Upper lobe of left lung (tissue), 6 donors: ENCODE data around the gene ERN1. TPM values are rescaled to one million over a fixed set of nuclear protein-coding genes. Genes with fewer than 3 reads are reported as not detected.

Experiments used
- ATAC-seq, 2 donors: fragments of 200-7000 bp; cut with Tn5 transposase; one replicate each; pipeline ENCODE4 v1.9.1; 2022; ENCODE audit warnings: mild to moderate bottlenecking in 2 of 2, moderate library complexity in 2 of 2; ENCODE audit not compliant: low FRiP score in 2 of 2
- DNase-seq, 2 donors: peaks; one replicate each; pipeline ENCODE4 v3.0.0-alpha.2; 2019 to 2020
- H3K27ac ChIP-seq, 4 donors: fragments of 200-600 bp; sonication (generic); one replicate each; pipeline ENCODE4 v1.5.1; 2016 to 2019
- H3K27me3 ChIP-seq, 4 donors: fragments of 200-600 bp; sonication (generic); one replicate each; pipeline ENCODE4 v1.5.1; 2017 to 2019
- H3K36me3 ChIP-seq, 4 donors: fragments of 200-600 bp; sonication (generic); one replicate each; pipeline ENCODE4 v1.5.1; 2016 to 2019
- H3K4me1 ChIP-seq, 4 donors: fragments of 200-600 bp; sonication (generic); one replicate each; pipeline ENCODE4 v1.5.1; 2018 to 2019
- H3K4me3 ChIP-seq, 4 donors: fragments of 200-600 bp; sonication (generic); one replicate each; pipeline ENCODE4 v1.5.1; 2017 to 2019; ENCODE audit warnings: mild to moderate bottlenecking in 2 of 4, moderate library complexity in 1 of 4
- H3K9me3 ChIP-seq, 4 donors: fragments of 200-600 bp; sonication (generic); one replicate each; pipeline ENCODE4 v1.5.1; 2018 to 2019
- EP300 ChIP-seq, 4 donors: sonication (generic); formaldehyde crosslinking; IDR thresholded peaks; one replicate each; pipeline ENCODE4 v1.5.1; 2017; ENCODE audit warnings: antibody characterized with exemption in 4 of 4, control low read depth in 2 of 4
- POLR2A ChIP-seq, 4 donors: fragments of 450-650 bp; IDR thresholded peaks; one replicate each; pipeline ENCODE4 v1.5.1; 2016 to 2017; ENCODE audit warnings: antibody characterized with exemption in 4 of 4, mild to moderate bottlenecking in 2 of 4
- POLR2AphosphoS5 ChIP-seq, 2 donors: sonication (generic); formaldehyde crosslinking; IDR thresholded peaks; one replicate each; pipeline ENCODE4 v1.5.1; 2017; ENCODE audit warnings: antibody characterized with exemption in 2 of 2
- WGBS, 2 donors: methylation state at CpG; one replicate each; pipeline ENCODE4 v1.1.5; 2017 to 2018; 5-methylcytosine and 5-hydroxymethylcytosine counted together
- total RNA-seq, 6 donors: library from RNA; depleted of rRNA in 4 of 6; stranded (reverse); fragments of >200 nt in 4 of 6; gene quantifications; one replicate each; pipeline versions ENCODE4 v1.1.0 to v1.2.1, GENCODE V29; 2016 to 2021
- TF ChIP-seq, protein P1 (sequence below), 6 experiments: fragments of 450-650 bp in 4 of 6; fragments of 200-600 bp in 2 of 6; sonication (generic) in 2 of 6; IDR thresholded peaks; one replicate each; pipeline ENCODE4 v1.5.1; 2016 to 2019; ENCODE audit warnings: antibody characterized with exemption in 6 of 6
- donor health status: DM: no; HTN: no; CAD: no; lungs with moderate emphysema.
- donor health status: DM: no; HTN: yes; CAD: no; lungs with severe emphysema.

ERN1 gene
- total RNA-seq, 6 donors from 2014 or later = 32.8 to 65.0 (median 41.9) TPM

DNA sequence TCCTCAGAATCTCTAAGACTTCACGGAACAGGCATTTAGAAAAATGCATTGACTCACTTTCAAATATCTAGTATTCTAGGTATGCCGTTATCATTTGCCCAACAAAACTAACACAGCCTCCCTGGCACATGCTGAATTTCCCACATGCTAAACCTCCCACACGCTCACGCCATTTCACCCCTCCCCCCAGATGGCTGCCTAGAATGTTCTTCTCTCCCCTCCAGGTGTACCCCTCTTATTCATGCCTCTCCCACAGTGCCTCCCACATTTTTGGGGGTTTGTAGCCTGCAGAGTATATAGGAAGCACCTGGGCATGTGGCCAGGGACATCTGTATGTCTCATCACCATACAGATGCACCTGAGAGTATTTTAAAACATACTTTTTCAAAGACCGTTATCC is 71.3 kb downstream of the ERN1 start:
- 88 to 93% methylated on average over 5 of the region's 5 CpGs for WGBS, 2 donors
- no peak for ATAC-seq
- peaks cover 16 to 85% (median 58%) of the 10 kb centered on the region in 4 donors for H3K36me3 ChIP-seq

DNA sequence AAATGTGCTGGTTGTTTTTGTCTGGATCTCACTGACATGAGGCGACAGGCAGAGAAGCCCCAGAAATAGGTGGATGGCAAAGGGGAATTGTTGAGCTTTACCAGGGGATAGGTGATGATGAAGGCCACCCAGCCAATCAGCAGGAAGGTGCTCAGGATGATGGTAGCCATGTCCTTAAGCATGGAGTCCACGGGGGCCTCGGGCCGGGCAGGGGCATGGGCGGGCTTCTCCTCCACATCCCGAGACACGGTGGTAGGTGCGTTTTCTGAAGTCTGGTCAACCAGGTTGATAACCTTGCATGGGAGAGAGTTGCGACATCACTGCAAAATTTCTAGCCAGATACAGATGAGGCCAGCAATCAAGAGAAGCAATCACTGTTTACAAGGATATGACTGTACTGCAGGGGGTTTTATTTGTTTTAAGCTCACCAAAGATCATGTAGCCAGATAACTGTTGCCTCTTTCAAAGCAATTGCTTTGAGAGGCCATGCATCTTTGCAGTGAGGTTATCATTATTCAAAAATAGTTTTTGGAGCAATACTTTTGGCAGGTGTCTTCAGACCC is 72.2 kb downstream of the ERN1 start:
- no peak overlapping the region for H3K4me3 ChIP-seq
- ATAC-seq (no peak), DNase-seq (peak; percentile 16 to 74)
- H3K9me3 ChIP-seq = no peaks in the 10 kb centered on the region
- 94 to 96% methylated on average over 6 to 9 of the region's 9 CpGs for WGBS, 2 donors
- TF ChIP-seq POLR2AphosphoS5 (IDR thresholded peaks at IDR 0.05) (no peak), POLR2A (IDR thresholded peaks at IDR 0.05) (no peak), EP300 (IDR thresholded peaks at IDR 0.05) (no peak)
- TF ChIP-seq, protein P1, sequence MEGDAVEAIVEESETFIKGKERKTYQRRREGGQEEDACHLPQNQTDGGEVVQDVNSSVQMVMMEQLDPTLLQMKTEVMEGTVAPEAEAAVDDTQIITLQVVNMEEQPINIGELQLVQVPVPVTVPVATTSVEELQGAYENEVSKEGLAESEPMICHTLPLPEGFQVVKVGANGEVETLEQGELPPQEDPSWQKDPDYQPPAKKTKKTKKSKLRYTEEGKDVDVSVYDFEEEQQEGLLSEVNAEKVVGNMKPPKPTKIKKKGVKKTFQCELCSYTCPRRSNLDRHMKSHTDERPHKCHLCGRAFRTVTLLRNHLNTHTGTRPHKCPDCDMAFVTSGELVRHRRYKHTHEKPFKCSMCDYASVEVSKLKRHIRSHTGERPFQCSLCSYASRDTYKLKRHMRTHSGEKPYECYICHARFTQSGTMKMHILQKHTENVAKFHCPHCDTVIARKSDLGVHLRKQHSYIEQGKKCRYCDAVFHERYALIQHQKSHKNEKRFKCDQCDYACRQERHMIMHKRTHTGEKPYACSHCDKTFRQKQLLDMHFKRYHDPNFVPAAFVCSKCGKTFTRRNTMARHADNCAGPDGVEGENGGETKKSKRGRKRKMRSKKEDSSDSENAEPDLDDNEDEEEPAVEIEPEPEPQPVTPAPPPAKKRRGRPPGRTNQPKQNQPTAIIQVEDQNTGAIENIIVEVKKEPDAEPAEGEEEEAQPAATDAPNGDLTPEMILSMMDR (IDR thresholded peaks at IDR 0.05) = no peak
- no peaks in the 10 kb centered on the region for H3K27me3 ChIP-seq
- peaks cover 0 to 9% (median under 1%) of the 10 kb centered on the region in 4 donors for H3K4me1 ChIP-seq
- H3K27ac ChIP-seq = no peak overlapping the region
- peaks cover 21 to 89% (median 65%) of the 10 kb centered on the region in 4 donors for H3K36me3 ChIP-seq

More for the DNA sequence above, 71.3 kb downstream of the ERN1 start:
- Histone ChIP-seq H3K9me3 (no peaks in the 10 kb centered on the region), H3K4me3 (no peak overlapping the region), H3K27ac (no peak overlapping the region), H3K4me1 (peaks cover 0 to 9% (median 2%) of the 10 kb centered on the region in 4 donors), H3K27me3 (no peaks in the 10 kb centered on the region)
- DNase-seq = no peak
- TF ChIP-seq, protein P1 (IDR thresholded peaks at IDR 0.05) = no peak
- TF ChIP-seq POLR2AphosphoS5 (IDR thresholded peaks at IDR 0.05) = no peak
- TF ChIP-seq POLR2A (IDR thresholded peaks at IDR 0.05) = no peak
- TF ChIP-seq EP300 (IDR thresholded peaks at IDR 0.05) = no peak

DNA sequence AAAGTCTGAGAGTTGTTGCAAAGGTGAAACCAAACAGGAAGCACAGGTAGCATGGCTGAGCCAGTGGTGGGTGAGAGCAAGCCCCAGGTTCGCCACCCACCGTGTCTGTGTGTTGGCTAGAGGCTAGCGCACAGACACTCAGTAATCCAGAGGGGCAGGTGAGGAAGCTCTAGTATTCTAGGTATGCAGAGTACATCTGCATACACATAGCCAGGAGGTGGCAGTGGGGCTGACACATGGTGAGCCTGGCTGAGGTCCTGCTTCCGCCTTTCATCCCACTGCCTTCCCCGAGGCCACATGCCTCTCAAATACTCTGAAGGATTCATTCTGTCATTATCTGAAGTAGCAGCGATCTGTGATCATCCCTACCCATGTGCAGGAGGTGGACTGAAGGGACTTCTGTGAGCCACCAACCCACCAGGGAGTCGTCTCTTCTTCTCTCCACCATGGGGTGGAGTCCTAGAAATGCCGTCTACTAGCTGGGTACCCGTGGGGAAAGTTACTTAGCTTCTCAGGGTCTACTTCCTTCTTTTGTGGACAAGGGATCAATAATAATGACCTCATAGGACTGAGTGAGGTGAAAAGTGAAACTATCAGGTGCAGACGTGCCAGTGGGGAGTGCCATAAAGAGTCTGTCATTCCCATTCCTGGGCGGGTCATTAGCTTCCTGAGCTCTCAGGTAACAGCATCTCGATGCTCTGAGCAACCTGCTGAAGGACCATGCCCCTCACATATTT is 73.5 kb downstream of the ERN1 start:
- Histone ChIP-seq H3K4me3 (no peak overlapping the region), H3K9me3 (no peaks in the 10 kb centered on the region), H3K36me3 (peaks cover 28 to 97% (median 71%) of the 10 kb centered on the region in 4 donors), H3K27ac (no peak overlapping the region), H3K27me3 (no peaks in the 10 kb centered on the region), H3K4me1 (peaks cover 0 to 9% (median 0%) of the 10 kb centered on the region in 4 donors)
- ATAC-seq (no peak), DNase-seq (peak in 1 of 2 donors; percentile 12)
- TF ChIP-seq, protein P1 (IDR thresholded peaks at IDR 0.05) = no peak
- TF ChIP-seq POLR2AphosphoS5 (IDR thresholded peaks at IDR 0.05) (no peak), EP300 (IDR thresholded peaks at IDR 0.05) (no peak), POLR2A (IDR thresholded peaks at IDR 0.05) (no peak)
- WGBS, 2 donors = 74 to 79% methylated on average over 9 to 12 of the region's 12 CpGs

DNA sequence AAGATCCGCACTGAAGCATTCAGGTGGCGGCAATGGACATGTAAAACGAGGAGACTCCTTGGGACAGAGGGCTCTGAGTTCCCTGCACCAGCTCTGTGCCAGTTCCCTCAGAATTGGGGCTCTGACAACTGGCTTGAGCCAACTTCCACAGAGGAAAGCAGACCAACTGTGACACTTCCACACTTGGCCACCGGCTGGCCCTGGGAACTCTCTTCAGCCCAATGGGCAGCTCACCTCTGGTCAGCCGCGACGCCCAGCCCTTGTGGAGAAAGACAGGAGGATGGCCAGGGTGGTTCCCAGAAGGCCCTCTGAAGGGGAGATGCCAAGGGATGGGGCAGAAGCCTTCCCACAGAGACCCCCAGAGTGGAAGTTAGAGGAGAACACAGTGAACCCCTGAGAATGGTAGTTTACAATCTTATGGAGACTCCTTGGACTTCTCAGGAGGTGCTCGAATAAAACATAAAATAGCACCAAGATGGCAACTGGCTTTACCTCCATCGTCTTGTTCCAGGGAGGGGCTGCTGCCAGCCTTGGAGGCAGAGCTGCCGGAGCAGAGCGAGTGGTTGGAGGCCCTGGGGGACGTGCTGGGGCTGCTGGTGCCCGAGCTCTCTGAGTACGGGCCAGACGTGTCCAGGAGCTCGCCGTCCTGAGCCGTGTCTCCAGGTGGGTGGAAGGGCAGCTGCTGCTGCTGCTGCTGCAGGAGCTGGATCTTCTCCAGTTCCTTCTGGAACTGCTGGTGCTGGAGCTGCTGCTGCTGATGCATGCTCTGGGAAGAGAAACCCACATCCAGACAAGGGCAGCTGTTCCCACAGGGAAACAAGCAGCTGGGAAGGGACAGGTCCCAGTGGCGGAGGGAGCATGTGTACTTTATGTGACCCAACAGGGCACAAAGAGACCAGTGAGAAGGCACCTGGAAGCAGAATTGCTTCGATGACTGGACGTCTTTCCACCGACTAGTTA is 74.5 kb downstream of the ERN1 start:
- Histone ChIP-seq H3K4me1 (peaks cover 0 to 6% (median 0%) of the 10 kb centered on the region in 4 donors), H3K27me3 (no peaks in the 10 kb centered on the region), H3K4me3 (no peak overlapping the region), H3K36me3 (peaks cover 29 to 98% (median 74%) of the 10 kb centered on the region in 4 donors), H3K9me3 (no peaks in the 10 kb centered on the region), H3K27ac (no peak overlapping the region)
- DNase-seq (peak; percentile 15 to 57), ATAC-seq (no peak)
- TF ChIP-seq EP300 (IDR thresholded peaks at IDR 0.05) (no peak), POLR2A (IDR thresholded peaks at IDR 0.05) (no peak), POLR2AphosphoS5 (IDR thresholded peaks at IDR 0.05) (no peak)
- TF ChIP-seq, protein P1 (IDR thresholded peaks at IDR 0.05) = no peak
- whole genome bisulfite sequencing, 2 donors = 90 to 95% methylated on average over 19 to 20 of the region's 22 CpGs
